ENCODE measurements around the gene NCEH1. TPM values are rescaled to one million over a fixed set of nuclear protein-coding genes. Genes with fewer than 3 reads are reported as not detected.
"Not testable (repeated sequence)": the region's sequence is repeated elsewhere in the genome, so short reads cannot be mapped to it uniquely, and the experiment has no call there.

Gene NCEH1
- total and polyA plus RNA-seq, 4 donors = 1.1 to 32.3 (median 2.5) TPM

GRCh38 chr3:172735014-172735413 lies 24.1 kb upstream of the NCEH1 start:
- H3K4me3 ChIP-seq (ENCODE audit: low read depth in 1 of 3, low read length in 3 of 3) = no peak overlapping the region
- H3K9me3 ChIP-seq (ENCODE audit: control insufficient read depth in 4 of 4, low read length in 3 of 4) = no peaks in the 10 kb centered on the region
- TF ChIP-seq HNF4A (conservative IDR thresholded peaks at IDR 0.05) = no peak
- TF ChIP-seq GABPA (IDR thresholded peaks at IDR 0.05 in 1 of 2, conservative IDR thresholded peaks at IDR 0.05 in 1 of 2) = no peak
- TF ChIP-seq EGR1 (IDR thresholded peaks at IDR 0.05; ENCODE audit: low read depth in 2 of 2) = no peak
- TF ChIP-seq ATF3 (IDR thresholded peaks at IDR 0.05) = no peak
- no peak for TF ChIP-seq NR2F2 (IDR thresholded peaks at IDR 0.05)
- no peaks in the 10 kb centered on the region for H3K27me3 ChIP-seq (ENCODE audit: control insufficient read depth in 4 of 4, insufficient read depth in 4 of 4, low read length in 3 of 4)
- no peak overlapping the region for H3K27ac ChIP-seq (ENCODE audit: low read depth in 1 of 2, low read length in 2 of 2)
- H3K36me3 ChIP-seq (ENCODE audit: control insufficient read depth in 4 of 4, insufficient read depth in 3 of 4, low read depth in 1 of 4, low read length in 3 of 4) = no peaks in the 10 kb centered on the region
- H3K4me1 ChIP-seq (ENCODE audit: control insufficient read depth in 4 of 4, insufficient read depth in 4 of 4, low read length in 3 of 4) = no peaks in the 10 kb centered on the region
- H3K9ac ChIP-seq (ENCODE audit: low read depth in 1 of 2, low read length in 2 of 2) = no peak overlapping the region
- DNase-seq (ENCODE audit: low spot score) = no peak
- WGBS = 86% methylated on average over 2 of the region's 2 CpGs

- 59% methylated on average over 1 of the region's 1 CpG for WGBS
- no peaks in the 10 kb centered on the region for H3K36me3 ChIP-seq (ENCODE audit: control insufficient read depth in 4 of 4, insufficient read depth in 3 of 4, low read depth in 1 of 4, low read length in 3 of 4)
- no peak overlapping the region for H3K4me3 ChIP-seq (ENCODE audit: low read depth in 1 of 3, low read length in 3 of 3)
- H3K9ac ChIP-seq (ENCODE audit: low read depth in 1 of 2, low read length in 2 of 2) = no peak overlapping the region
- H3K9me3 ChIP-seq (ENCODE audit: control insufficient read depth in 4 of 4, low read length in 3 of 4) = no peaks in the 10 kb centered on the region
- no peak for DNase-seq (ENCODE audit: low spot score)
- H3K4me1 ChIP-seq (ENCODE audit: control insufficient read depth in 4 of 4, insufficient read depth in 4 of 4, low read length in 3 of 4) = no peaks in the 10 kb centered on the region
- no peak overlapping the region for H3K27ac ChIP-seq (ENCODE audit: low read depth in 1 of 2, low read length in 2 of 2)
- no peaks in the 10 kb centered on the region for H3K27me3 ChIP-seq (ENCODE audit: control insufficient read depth in 4 of 4, insufficient read depth in 4 of 4, low read length in 3 of 4)
- TF ChIP-seq GABPA (IDR thresholded peaks at IDR 0.05 in 1 of 2, conservative IDR thresholded peaks at IDR 0.05 in 1 of 2) (no peak), RAD21 (IDR thresholded peaks at IDR 0.05) (no peak), NR2F2 (IDR thresholded peaks at IDR 0.05) (no peak)
These were observed 15.5 kb upstream of the NCEH1 start for GRCh38 chr3:172726380-172726779.

- H3K9ac ChIP-seq (ENCODE audit: low read depth in 1 of 2, low read length in 2 of 2); H3K9me3 ChIP-seq (ENCODE audit: control insufficient read depth in 4 of 4, low read length in 3 of 4); H3K4me1 ChIP-seq (ENCODE audit: control insufficient read depth in 4 of 4, insufficient read depth in 4 of 4, low read length in 3 of 4); DNase-seq (ENCODE audit: low spot score); H3K27ac ChIP-seq (ENCODE audit: low read depth in 1 of 2, low read length in 2 of 2); H3K27me3 ChIP-seq (ENCODE audit: control insufficient read depth in 4 of 4, insufficient read depth in 4 of 4, low read length in 3 of 4); H3K36me3 ChIP-seq (ENCODE audit: control insufficient read depth in 4 of 4, insufficient read depth in 3 of 4, low read depth in 1 of 4, low read length in 3 of 4); H3K4me3 ChIP-seq (ENCODE audit: low read depth in 1 of 3, low read length in 3 of 3): not testable (repeated sequence)
- 92% methylated on average over 8 of the region's 8 CpGs for WGBS
These were observed 11.7 kb upstream of the NCEH1 start for GRCh38 chr3:172722536-172723040.

GRCh38 chr3:172717493-172718088 lies 6.7 kb upstream of the NCEH1 start:
- TF ChIP-seq SP1 (IDR thresholded peaks at IDR 0.05) (no peak), CTCF (IDR thresholded peaks at IDR 0.05; ENCODE audit: low read depth, low read length, missing input control) (peak; percentile 21), RAD21 (IDR thresholded peaks at IDR 0.05) (no peak), HNF4A (conservative IDR thresholded peaks at IDR 0.05) (no peak), YY1 (IDR thresholded peaks at IDR 0.05) (no peak)
- no peak for DNase-seq (ENCODE audit: low spot score)
- H3K4me1 ChIP-seq (ENCODE audit: control insufficient read depth in 4 of 4, insufficient read depth in 4 of 4, low read length in 3 of 4) = no peaks in the 10 kb centered on the region
- no peaks in the 10 kb centered on the region for H3K36me3 ChIP-seq (ENCODE audit: control insufficient read depth in 4 of 4, insufficient read depth in 3 of 4, low read depth in 1 of 4, low read length in 3 of 4)
- no peak overlapping the region for H3K4me3 ChIP-seq (ENCODE audit: low read depth in 1 of 3, low read length in 3 of 3)
- no peak overlapping the region for H3K9ac ChIP-seq (ENCODE audit: low read depth in 1 of 2, low read length in 2 of 2)
- H3K9me3 ChIP-seq (ENCODE audit: control insufficient read depth in 4 of 4, low read length in 3 of 4) = no peaks in the 10 kb centered on the region
- H3K27ac ChIP-seq (ENCODE audit: low read depth in 1 of 2, low read length in 2 of 2) = no peak overlapping the region
- H3K27me3 ChIP-seq (ENCODE audit: control insufficient read depth in 4 of 4, insufficient read depth in 4 of 4, low read length in 3 of 4) = no peaks in the 10 kb centered on the region
- 70% methylated on average over 4 of the region's 4 CpGs for WGBS

Data from liver (tissue), 9 donors.